ENCODE data around the gene TNKS2.

Gene TNKS2

DNA sequence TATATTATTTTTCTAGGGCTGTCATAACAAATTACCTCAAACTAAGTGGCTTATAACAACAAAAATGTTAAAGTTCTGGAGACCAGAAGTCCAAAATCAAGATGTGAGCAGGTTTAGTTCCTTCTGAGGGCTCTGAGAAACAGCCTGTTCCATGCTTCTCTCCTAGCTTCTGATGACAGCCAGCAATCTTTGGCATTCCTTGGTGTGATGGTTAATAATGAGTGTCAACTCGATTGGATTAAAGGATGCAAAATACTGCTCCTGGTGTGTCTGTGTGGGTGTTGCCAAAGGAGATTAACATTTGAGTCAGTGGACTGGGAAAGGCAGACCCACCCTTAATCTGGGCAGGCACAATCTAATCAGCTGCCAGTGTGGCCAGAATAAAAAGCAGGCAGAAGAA lies 26.3 kb upstream of the TNKS2 start:
- Histone ChIP-seq H3K4me3 (ENCODE audit: low read length, poor library complexity, severe bottlenecking) (no peak overlapping the region), H3K4me1 (ENCODE audit: insufficient read depth, low read length, poor library complexity, severe bottlenecking) (no peaks in the 10 kb centered on the region), H3K9ac (ENCODE audit: low read depth, low read length, poor library complexity, severe bottlenecking) (no peak overlapping the region), H3K79me2 (ENCODE audit: insufficient read depth, low read length) (no peaks in the 10 kb centered on the region), H2AFZ (ENCODE audit: low read length) (no peak overlapping the region), H3K4me2 (ENCODE audit: low read depth, low read length, poor library complexity, severe bottlenecking) (no peak overlapping the region), H3K9me3 (ENCODE audit: insufficient read depth, low read depth, low read length) (no peaks in the 10 kb centered on the region), H4K20me1 (ENCODE audit: insufficient read depth, low read length, poor library complexity, severe bottlenecking) (no peaks in the 10 kb centered on the region), H3K9me2 (replicated peaks; ENCODE audit: low read depth, low read length) (no peaks in the 10 kb centered on the region), H3F3A (ENCODE audit: low read depth) (no peaks in the 10 kb centered on the region), H3K27me3 (ENCODE audit: insufficient read depth, low read length, poor library complexity, severe bottlenecking) (no peaks in the 10 kb centered on the region), H3K36me3 (ENCODE audit: insufficient read depth, low read length) (no peaks in the 10 kb centered on the region)
- TF ChIP-seq, protein P1, sequence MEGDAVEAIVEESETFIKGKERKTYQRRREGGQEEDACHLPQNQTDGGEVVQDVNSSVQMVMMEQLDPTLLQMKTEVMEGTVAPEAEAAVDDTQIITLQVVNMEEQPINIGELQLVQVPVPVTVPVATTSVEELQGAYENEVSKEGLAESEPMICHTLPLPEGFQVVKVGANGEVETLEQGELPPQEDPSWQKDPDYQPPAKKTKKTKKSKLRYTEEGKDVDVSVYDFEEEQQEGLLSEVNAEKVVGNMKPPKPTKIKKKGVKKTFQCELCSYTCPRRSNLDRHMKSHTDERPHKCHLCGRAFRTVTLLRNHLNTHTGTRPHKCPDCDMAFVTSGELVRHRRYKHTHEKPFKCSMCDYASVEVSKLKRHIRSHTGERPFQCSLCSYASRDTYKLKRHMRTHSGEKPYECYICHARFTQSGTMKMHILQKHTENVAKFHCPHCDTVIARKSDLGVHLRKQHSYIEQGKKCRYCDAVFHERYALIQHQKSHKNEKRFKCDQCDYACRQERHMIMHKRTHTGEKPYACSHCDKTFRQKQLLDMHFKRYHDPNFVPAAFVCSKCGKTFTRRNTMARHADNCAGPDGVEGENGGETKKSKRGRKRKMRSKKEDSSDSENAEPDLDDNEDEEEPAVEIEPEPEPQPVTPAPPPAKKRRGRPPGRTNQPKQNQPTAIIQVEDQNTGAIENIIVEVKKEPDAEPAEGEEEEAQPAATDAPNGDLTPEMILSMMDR (conservative IDR thresholded peaks at IDR 0.05; ENCODE audit: low read length): no peak
- no peak for TF ChIP-seq EZH2phosphoT487 (IDR thresholded peaks at IDR 0.05; ENCODE audit: borderline replicate concordance)

DNA sequence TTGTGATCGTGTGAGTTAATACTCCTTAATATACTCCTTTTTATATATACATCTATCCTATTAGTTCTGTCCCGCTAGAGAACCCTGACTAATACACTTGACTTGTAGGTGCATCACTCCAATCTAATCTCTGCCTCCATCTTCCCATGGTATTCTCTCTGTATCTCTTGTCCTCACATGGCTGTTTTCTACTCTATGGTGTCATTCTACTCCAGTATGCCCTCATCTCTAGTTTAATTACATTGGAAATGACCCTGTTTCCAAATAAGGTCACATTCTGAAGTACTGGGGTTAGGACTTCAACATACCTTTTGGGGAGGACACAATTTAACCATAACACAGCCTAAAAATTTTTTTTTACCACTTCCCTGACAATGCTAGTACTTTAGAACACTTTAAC lies 25.8 kb upstream of the TNKS2 start:
- Histone ChIP-seq H3K9ac (ENCODE audit: low read depth, low read length, poor library complexity, severe bottlenecking) (no peak overlapping the region), H3K4me1 (ENCODE audit: insufficient read depth, low read length, poor library complexity, severe bottlenecking) (no peaks in the 10 kb centered on the region), H2AFZ (ENCODE audit: low read length) (no peak overlapping the region), H3K4me3 (ENCODE audit: low read length, poor library complexity, severe bottlenecking) (no peak overlapping the region), H3K4me2 (ENCODE audit: low read depth, low read length, poor library complexity, severe bottlenecking) (no peak overlapping the region), H3K79me2 (ENCODE audit: insufficient read depth, low read length) (no peaks in the 10 kb centered on the region), H3K9me2 (replicated peaks; ENCODE audit: low read depth, low read length) (no peaks in the 10 kb centered on the region), H3K36me3 (ENCODE audit: insufficient read depth, low read length) (no peaks in the 10 kb centered on the region), H3F3A (ENCODE audit: low read depth) (no peaks in the 10 kb centered on the region), H4K20me1 (ENCODE audit: insufficient read depth, low read length, poor library complexity, severe bottlenecking) (no peaks in the 10 kb centered on the region), H3K27me3 (ENCODE audit: insufficient read depth, low read length, poor library complexity, severe bottlenecking) (no peaks in the 10 kb centered on the region), H3K9me3 (ENCODE audit: insufficient read depth, low read depth, low read length) (no peaks in the 10 kb centered on the region)
- TF ChIP-seq, protein P1 (conservative IDR thresholded peaks at IDR 0.05; ENCODE audit: low read length): no peak
- no peak for TF ChIP-seq EZH2phosphoT487 (IDR thresholded peaks at IDR 0.05; ENCODE audit: borderline replicate concordance)

DNA sequence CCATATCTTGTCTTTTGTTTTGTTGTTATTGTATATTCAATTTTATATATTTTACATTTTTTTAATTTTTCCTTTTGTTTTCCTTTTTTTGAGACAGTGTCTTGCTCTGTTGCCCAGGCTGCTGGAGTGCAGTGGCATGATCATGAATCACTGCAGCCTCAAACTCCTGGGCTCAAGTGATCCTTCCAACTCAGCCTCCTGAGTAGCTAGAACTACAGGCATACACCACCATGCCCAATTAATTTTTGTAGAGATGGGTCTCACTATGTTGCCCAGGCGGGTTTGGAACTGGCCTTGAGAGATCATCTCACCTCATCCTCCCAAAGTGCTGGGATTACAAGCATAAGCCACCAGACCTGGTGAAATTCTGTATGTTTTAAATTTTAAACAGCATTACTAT lies 25.4 kb upstream of the TNKS2 start:
- Histone ChIP-seq H3K9me3 (ENCODE audit: insufficient read depth, low read depth, low read length) (no peaks in the 10 kb centered on the region), H3K9me2 (replicated peaks; ENCODE audit: low read depth, low read length) (no peaks in the 10 kb centered on the region), H3K4me3 (ENCODE audit: low read length, poor library complexity, severe bottlenecking) (no peak overlapping the region), H4K20me1 (ENCODE audit: insufficient read depth, low read length, poor library complexity, severe bottlenecking) (no peaks in the 10 kb centered on the region), H3K9ac (ENCODE audit: low read depth, low read length, poor library complexity, severe bottlenecking) (no peak overlapping the region), H3K4me2 (ENCODE audit: low read depth, low read length, poor library complexity, severe bottlenecking) (no peak overlapping the region), H3K27me3 (ENCODE audit: insufficient read depth, low read length, poor library complexity, severe bottlenecking) (no peaks in the 10 kb centered on the region), H3F3A (ENCODE audit: low read depth) (no peaks in the 10 kb centered on the region), H3K79me2 (ENCODE audit: insufficient read depth, low read length) (no peaks in the 10 kb centered on the region), H3K4me1 (ENCODE audit: insufficient read depth, low read length, poor library complexity, severe bottlenecking) (no peaks in the 10 kb centered on the region), H3K36me3 (ENCODE audit: insufficient read depth, low read length) (no peaks in the 10 kb centered on the region), H2AFZ (ENCODE audit: low read length) (no peak overlapping the region)
- no peak for TF ChIP-seq EZH2phosphoT487 (IDR thresholded peaks at IDR 0.05; ENCODE audit: borderline replicate concordance)
- TF ChIP-seq, protein P1 (conservative IDR thresholded peaks at IDR 0.05; ENCODE audit: low read length): no peak

All from Loucy (cell line).